ENCODE measurements around the gene FXYD1. TPM values are rescaled to one million over a fixed set of nuclear protein-coding genes. Genes with fewer than 3 reads are reported as not detected.
"Not testable (repeated sequence)": the region's sequence is repeated elsewhere in the genome, so short reads cannot be mapped to it uniquely, and the experiment has no call there.

FXYD1 gene
- not detected in 2 replicates for total RNA-seq

GRCh38 chr19:35138305-35138892 lies at the start of gene FXYD1:
Gene FXYD1, plus strand, starts transcription at chr19:35138824. Its CDS starts 1,256 bp downstream, at chr19:35140080.
- no peak for DNase-seq (ENCODE audit: low read depth in 2 of 2)

GRCh38 chr19:35089554-35089953 lies 49.1 kb upstream of the FXYD1 start:
- no peak for DNase-seq (ENCODE audit: low read depth in 2 of 2)

- no peak for DNase-seq (ENCODE audit: low read depth in 2 of 2)
These were observed 48.5 kb upstream of the FXYD1 start for GRCh38 chr19:35090160-35090505.

GRCh38 chr19:35090506-35091214 lies 48.0 kb upstream of the FXYD1 start:
- peak; percentile 21 to 60 for DNase-seq (ENCODE audit: low read depth in 2 of 2)

- DNase-seq (ENCODE audit: low read depth in 2 of 2), result no peak
These were observed 45.2 kb upstream of the FXYD1 start for GRCh38 chr19:35093430-35093829.

GRCh38 chr19:35093941-35094647 lies 44.5 kb upstream of the FXYD1 start:
- no peak for DNase-seq (ENCODE audit: low read depth in 2 of 2)

- DNase-seq (ENCODE audit: low read depth in 2 of 2), result no peak
These were observed 44.0 kb upstream of the FXYD1 start for GRCh38 chr19:35094656-35095055.

GRCh38 chr19:35095667-35096368 lies 42.8 kb upstream of the FXYD1 start:
- no peak for DNase-seq (ENCODE audit: low read depth in 2 of 2)

GRCh38 chr19:35098413-35099049 lies 40.1 kb upstream of the FXYD1 start:
- no peak for DNase-seq (ENCODE audit: low read depth in 2 of 2)

GRCh38 chr19:35099155-35099896 lies 39.3 kb upstream of the FXYD1 start:
- no peak for DNase-seq (ENCODE audit: low read depth in 2 of 2)

GRCh38 chr19:35099897-35100275 lies 38.7 kb upstream of the FXYD1 start:
- no peak for DNase-seq (ENCODE audit: low read depth in 2 of 2)

- no peak for DNase-seq (ENCODE audit: low read depth in 2 of 2)
These were observed 37.8 kb upstream of the FXYD1 start for GRCh38 chr19:35100588-35101533.

- DNase-seq (ENCODE audit: low read depth in 2 of 2), result not testable (repeated sequence)
These were observed 36.7 kb upstream of the FXYD1 start for GRCh38 chr19:35101949-35102348.

GRCh38 chr19:35103614-35104013 lies 35.0 kb upstream of the FXYD1 start:
- DNase-seq (ENCODE audit: low read depth in 2 of 2), result not testable (repeated sequence)

- DNase-seq (ENCODE audit: low read depth in 2 of 2), result no peak
These were observed 34.3 kb upstream of the FXYD1 start for GRCh38 chr19:35104361-35104760.

- DNase-seq (ENCODE audit: low read depth in 2 of 2), result no peak
These were observed 33.6 kb upstream of the FXYD1 start for GRCh38 chr19:35105047-35105410.

- no peak for DNase-seq (ENCODE audit: low read depth in 2 of 2)
These were observed 33.0 kb upstream of the FXYD1 start for GRCh38 chr19:35105411-35106290.

GRCh38 chr19:35106291-35106583 lies 32.4 kb upstream of the FXYD1 start:
- no peak for DNase-seq (ENCODE audit: low read depth in 2 of 2)

GRCh38 chr19:35106898-35107541 lies 31.6 kb upstream of the FXYD1 start:
- no peak for DNase-seq (ENCODE audit: low read depth in 2 of 2)

Measured in dermis microvascular lymphatic vessel endothelial cell (primary cell).